HepG2 (cell line): ENCODE data around the gene HOXA5. TPM values are rescaled to one million over a fixed set of nuclear protein-coding genes. Genes with fewer than 3 reads are reported as not detected.

Experiments used
- CREB3 ChIP-seq: sonication (generic); formaldehyde crosslinking; IDR thresholded peaks from 2 replicates; pipeline ENCODE4 v1.5.0; 2020; ENCODE audit warnings: missing genetic modification reagents
- GZF1 ChIP-seq: sonication (generic); formaldehyde crosslinking; IDR thresholded peaks from 2 replicates; pipeline ENCODE4 v1.5.1; 2020; ENCODE audit warnings: mild to moderate bottlenecking, missing genetic modification reagents
- MTA1 ChIP-seq: sonication (generic); formaldehyde crosslinking; IDR thresholded peaks from 2 replicates; pipeline ENCODE4 v1.4.0; 2020; ENCODE audit warnings: missing genetic modification reagents, mild to moderate bottlenecking, borderline replicate concordance
- TARDBP ChIP-seq: sonication (generic); formaldehyde crosslinking; IDR thresholded peaks from 2 replicates; pipeline ENCODE4 v1.8.0; 2022; ENCODE audit warnings: mild to moderate bottlenecking, missing genetic modification reagents
- ZBTB40 ChIP-seq, 2 experiments: fragments of 450-650 bp in 1 of 2; sonication (generic) in 1 of 2; formaldehyde crosslinking in 1 of 2; IDR thresholded peaks; 2 replicates each; pipeline versions ENCODE4 v1.6.1 to v1.8.0; 2016 to 2022; ENCODE audit warnings: antibody characterized with exemption in 1 of 2, mild to moderate bottlenecking in 1 of 2, missing genetic modification reagents in 1 of 2
- ZNF205 ChIP-seq: IDR thresholded peaks from 2 replicates; pipeline ENCODE4 v1.6.1; 2018; ENCODE audit warnings: missing biosample characterization, missing genetic modification reagents
- ZNF484 ChIP-seq: sonication (generic); formaldehyde crosslinking; IDR thresholded peaks from 2 replicates; pipeline ENCODE4 v1.5.1; 2020; ENCODE audit warnings: mild to moderate bottlenecking, low read depth, missing genetic modification reagents, borderline replicate concordance
- ZNF546 ChIP-seq: sonication (generic); formaldehyde crosslinking; conservative IDR thresholded peaks from 2 replicates; pipeline ENCODE4 v1.8.1; 2023; ENCODE audit warnings: mild to moderate bottlenecking, missing genetic modification reagents
- ZNF615 ChIP-seq: sonication (generic); formaldehyde crosslinking; IDR thresholded peaks from 2 replicates; pipeline ENCODE4 v1.5.0; 2020; ENCODE audit warnings: mild to moderate bottlenecking, missing genetic modification reagents, borderline replicate concordance
- ZNF639 ChIP-seq: conservative IDR thresholded peaks from 2 replicates; pipeline ENCODE4 v1.6.1; 2018; ENCODE audit warnings: missing genetic modification reagents
- ZNF670 ChIP-seq: sonication (generic); formaldehyde crosslinking; IDR thresholded peaks from 2 replicates; pipeline ENCODE4 v1.8.0; 2022; ENCODE audit warnings: mild to moderate bottlenecking, missing genetic modification reagents, borderline replicate concordance
- ZNF775 ChIP-seq: sonication (generic); formaldehyde crosslinking; IDR thresholded peaks from 2 replicates; pipeline ENCODE4 v1.4.0; 2020; ENCODE audit warnings: missing genetic modification reagents, mild to moderate bottlenecking, moderate library complexity, borderline replicate concordance
- ZXDC ChIP-seq: sonication (generic); formaldehyde crosslinking; IDR thresholded peaks from 2 replicates; pipeline ENCODE4 v1.5.0; 2020; ENCODE audit warnings: mild to moderate bottlenecking, missing genetic modification reagents
- polyA plus RNA-seq, 8 experiments: library from polyadenylated mRNA; depleted of rRNA in 3 of 8; stranded (reverse) in 7 of 8; unstranded in 1 of 8; fragments of >200 nt; fragmentation: Illumina TruSeq in 4 of 8; extraction: Trizol in 4 of 8; gene quantifications; 2 replicates each; pipeline versions ENCODE4 v1.2.1 to v1.2.3, GENCODE V29; 2011 to 2016; ENCODE audit warnings: low read depth in 4 of 8, missing spikeins in 1 of 8, mixed read lengths in 1 of 8; ENCODE audit not compliant: insufficient read depth in 1 of 8
- total RNA-seq, 5 experiments: library from RNA; depleted of rRNA; stranded (reverse); fragments of >200 nt; fragmentation: Illumina TruSeq; extraction: Trizol; gene quantifications; 2 replicates each; pipeline ENCODE4 v1.2.3, GENCODE V29; 2016; ENCODE audit warnings: low read depth in 1 of 5

HOXA5 gene
- total and polyA plus RNA-seq, 2 of the 13 experiments (the other 11 are each of a cell fraction or from before 2014, with no cell fraction given) = 3.2 to 3.6 TPM

- TF ChIP-seq ZNF639 (CRISPR knock-in tag) (no peak; the same call in 1 of the 2 replicates), ZNF670 (CRISPR knock-in tag) (peak; percentile 89), CREB3 (CRISPR knock-in tag) (peak; percentile 37; the same call in 1 of the 2 replicates), ZNF205 (CRISPR knock-in tag) (no peak; the same call in 1 of the 2 replicates), MTA1 (CRISPR knock-in tag) (peak; percentile 67; the same call in 1 of the 2 replicates), ZBTB40 (IDR thresholded peaks at IDR 0.05) (no peak), ZBTB40 (CRISPR knock-in tag; IDR thresholded peaks at IDR 0.05) (0 out of 2 replicates have a peak, but pooled peaks have one; percentile 25), GZF1 (CRISPR knock-in tag) (no peak; the same call in none of the 2 replicates), TARDBP (CRISPR knock-in tag) (peak; percentile 38; the same call in 1 of the 2 replicates), ZNF615 (no peak), ZXDC (CRISPR knock-in tag) (0 out of 2 replicates have a peak, but pooled peaks have one; percentile 61), ZNF484 (CRISPR knock-in tag) (no peak), ZNF546 (0 out of 2 replicates have a peak, but pooled peaks have one; percentile 40), ZNF775 (CRISPR knock-in tag) (no peak)
Measured at GRCh38 chr7:27122077-27122910, 21.2 kb downstream of the HOXA5 start (continued).
